ENCODE measurements around the gene ABTB2.

The ABTB2 gene

DNA sequence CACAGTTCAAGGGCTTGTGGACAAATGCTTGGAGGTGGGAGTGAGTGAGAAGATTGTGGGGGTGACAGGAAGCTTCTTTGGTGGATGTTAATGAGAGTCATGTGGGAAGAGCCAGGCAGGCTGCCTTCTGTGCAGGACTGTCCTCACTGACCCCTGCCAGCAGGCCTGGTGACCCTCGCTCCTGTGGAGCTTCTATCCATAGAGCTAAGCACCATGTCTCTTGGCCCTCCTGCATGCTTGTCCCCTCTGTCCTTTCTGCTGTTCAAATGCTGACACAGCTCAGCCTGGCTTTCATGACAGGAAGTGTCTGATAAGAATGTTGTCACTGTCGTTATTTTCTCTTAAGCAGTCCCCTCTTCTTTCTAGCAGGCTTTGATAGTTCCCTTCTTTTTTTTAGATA is 214.8 kb downstream of the ABTB2 start:
- no peak for DNase-seq

DNA sequence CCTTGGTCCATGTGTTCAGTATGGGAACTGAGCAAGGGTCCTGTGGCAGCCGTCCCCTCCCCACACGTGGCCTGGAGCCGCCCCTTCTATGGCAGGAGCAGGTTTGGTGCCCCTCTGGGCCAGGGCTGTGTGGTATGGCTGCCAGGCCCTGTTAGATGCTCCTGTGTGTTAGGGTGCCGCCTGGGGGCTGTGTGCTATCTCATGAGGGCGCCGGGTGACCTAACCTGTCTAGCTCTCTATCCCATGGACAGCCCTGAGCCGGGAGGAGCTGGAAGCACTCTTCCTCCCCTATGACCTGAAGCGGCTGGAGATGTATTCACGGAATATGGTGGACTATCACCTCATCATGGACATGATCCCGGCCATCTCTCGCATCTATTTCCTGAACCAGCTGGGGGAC is 217.7 kb downstream of the ABTB2 start:
- no peak for DNase-seq

DNA sequence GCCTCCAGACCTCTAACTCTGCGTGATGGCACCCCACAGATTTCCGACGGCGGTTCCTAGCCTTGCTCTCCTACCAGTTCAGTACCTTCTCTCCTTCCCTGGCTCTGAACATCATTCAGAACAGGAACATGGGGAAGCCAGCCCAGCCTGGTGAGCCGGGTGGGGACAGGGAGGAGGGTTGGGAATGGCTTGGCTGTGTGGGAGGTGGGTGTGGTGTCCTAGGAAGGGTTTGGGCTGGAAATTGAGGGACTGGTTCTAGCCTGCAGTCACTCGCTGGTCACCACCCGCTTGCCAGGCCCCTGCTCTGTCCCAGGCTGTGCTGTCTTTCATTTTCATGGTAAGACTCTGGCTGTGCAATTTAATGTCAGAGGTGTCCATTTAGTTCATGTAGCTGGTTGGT is 218.5 kb downstream of the ABTB2 start:
- no peak for DNase-seq

DNA sequence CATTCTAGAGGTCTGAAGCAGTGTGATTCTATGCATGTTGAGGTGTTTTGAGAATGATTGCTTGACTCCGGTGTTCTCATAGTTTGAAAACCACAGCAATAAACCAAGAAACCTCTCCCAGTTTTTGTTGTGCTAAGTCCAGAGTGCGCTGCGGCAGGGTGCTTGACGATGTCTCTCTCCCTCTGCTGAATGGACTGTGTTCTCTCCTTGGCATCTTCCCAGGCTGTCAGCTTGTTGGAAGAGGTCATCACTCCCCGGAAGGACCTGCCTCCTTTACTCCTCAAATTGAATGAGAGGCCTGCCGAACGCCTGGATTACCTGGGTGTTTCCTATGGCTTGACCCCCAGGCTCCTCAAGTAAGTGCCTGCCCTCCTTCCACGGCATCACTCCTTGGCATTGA is 221.4 kb downstream of the ABTB2 start:
- no peak for DNase-seq

DNA sequence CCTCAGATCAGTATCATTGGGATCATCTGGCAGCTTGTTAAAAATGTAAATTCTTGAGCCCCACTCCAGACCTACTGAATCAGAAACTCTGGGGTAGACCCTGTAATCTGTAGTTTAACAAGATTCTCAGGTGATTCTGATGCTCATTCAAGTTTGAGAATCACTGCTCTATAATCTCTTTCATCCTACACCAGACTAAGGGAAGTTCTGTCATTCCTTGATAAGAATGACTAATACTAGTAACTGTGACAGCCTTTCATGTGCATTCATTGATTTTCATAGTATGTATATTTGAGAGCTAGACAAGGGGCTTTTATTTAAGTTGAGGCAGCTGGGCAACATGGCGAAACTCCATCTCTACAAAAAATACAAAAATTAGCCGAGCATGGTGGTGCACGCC is 222.4 kb downstream of the ABTB2 start:
- DNase-seq: no peak

DNA sequence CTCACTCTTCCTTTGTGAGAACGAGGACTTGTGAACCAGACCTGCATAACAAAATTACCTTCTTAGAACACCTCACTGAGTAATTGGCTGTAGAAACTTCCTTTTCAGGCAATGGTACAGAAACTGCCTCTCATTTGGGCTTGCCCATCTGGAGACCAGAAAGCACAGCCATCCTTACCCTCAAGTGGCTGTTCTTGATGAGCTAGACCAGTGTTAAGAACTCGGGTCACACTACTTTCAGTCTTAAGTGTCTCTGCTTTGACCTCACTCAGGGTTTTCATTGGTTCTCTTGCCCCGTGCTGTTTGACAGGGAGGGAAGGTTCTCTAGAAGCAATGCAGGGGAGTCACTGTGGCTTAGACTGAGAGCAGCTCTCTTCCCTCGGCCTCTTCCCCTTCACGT is 223.0 kb downstream of the ABTB2 start:
- no peak for DNase-seq

DNA sequence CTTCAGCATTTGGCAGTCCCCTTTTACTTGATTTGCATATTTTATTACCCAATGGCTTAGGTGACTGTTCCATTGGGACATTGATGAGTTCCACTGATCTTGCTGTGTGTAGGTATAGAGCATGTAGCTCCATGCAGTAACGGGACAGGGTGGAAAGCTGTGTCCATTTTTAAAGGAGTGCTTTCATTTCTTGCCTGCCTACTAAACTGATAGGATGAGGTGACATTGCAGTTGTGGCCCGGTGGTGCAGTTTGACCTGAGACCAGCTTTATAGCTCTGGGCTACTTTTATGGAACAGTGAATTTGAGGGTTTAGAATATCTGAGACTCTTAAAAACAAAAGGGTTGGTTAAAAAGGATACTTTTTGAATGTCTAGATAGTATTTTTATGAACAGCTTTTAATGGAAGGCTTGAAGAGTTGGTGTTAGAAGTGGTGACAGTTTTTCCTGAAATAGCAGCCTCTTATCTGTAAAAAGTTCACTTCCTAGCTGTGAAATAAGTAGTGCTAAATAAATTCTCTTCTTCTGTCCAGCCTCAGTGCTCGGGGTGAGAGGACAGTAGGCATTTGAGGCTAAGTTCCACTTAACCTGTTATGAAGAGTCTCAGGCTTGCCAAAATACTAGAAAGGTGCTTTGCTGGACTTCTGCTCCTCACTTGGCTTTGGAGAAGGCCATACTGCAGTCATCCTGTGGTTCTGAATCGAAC is 225.4 kb downstream of the ABTB2 start:
- no peak for DNase-seq

DNA sequence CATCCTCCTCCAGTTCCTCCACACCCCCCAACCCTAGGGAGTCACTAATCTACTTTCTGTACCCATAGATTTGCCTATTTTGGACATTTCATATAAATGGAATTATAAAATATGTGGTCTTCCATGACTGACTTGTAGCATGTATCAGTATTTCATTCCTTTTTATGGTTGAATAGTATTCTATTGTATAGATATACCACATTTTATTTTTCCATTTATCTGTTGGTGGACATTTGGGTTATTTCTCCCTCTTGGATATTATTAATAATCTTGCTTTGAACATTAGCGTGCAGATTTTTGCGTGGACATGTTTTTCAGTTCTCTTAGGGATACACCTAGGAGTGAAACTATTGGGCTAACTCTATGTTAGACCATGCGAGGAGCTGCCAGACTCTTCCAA is 229.0 kb downstream of the ABTB2 start:
- DNase-seq: no peak

DNA sequence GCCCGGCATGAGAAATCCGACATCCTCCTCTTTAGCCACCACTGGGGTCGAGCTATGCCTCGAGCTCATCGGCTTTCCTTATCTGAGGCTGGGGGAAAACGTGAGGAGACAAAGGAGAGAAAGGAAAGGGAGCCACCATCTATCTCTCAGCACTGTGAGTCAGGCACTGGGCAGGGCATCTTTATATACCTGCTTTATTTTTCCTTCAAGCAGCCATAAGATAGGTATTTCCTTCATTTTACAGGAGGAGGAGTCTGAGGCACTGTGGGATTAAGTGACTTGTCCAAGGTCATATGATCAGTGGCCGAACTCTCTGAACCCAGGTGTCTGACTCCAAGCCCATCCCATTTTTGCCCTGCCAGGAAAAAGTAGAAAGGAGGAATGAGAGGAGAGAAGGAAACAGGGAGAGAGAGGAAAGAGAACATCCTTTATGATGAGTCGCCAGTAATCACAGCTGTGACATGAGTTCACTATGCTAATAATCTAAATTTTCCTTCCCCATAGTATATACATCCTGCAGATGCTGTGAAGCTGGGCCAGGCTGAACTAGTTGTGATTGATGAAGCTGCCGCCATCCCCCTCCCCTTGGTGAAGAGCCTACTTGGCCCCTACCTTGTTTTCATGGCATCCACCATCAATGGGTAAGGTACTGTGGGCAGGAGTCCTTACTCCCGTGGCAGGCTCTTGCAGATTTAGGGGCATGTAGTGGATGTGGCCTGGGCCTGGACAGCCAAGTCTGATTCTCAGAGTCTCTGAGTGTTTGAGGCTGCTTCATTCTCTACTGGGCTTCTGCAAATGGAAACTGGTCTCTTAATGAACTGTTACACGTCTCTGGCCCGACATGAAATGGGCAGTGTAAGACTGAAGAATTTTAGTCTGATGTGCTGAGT is 230.6 kb downstream of the ABTB2 start:
- no peak for DNase-seq

DNA sequence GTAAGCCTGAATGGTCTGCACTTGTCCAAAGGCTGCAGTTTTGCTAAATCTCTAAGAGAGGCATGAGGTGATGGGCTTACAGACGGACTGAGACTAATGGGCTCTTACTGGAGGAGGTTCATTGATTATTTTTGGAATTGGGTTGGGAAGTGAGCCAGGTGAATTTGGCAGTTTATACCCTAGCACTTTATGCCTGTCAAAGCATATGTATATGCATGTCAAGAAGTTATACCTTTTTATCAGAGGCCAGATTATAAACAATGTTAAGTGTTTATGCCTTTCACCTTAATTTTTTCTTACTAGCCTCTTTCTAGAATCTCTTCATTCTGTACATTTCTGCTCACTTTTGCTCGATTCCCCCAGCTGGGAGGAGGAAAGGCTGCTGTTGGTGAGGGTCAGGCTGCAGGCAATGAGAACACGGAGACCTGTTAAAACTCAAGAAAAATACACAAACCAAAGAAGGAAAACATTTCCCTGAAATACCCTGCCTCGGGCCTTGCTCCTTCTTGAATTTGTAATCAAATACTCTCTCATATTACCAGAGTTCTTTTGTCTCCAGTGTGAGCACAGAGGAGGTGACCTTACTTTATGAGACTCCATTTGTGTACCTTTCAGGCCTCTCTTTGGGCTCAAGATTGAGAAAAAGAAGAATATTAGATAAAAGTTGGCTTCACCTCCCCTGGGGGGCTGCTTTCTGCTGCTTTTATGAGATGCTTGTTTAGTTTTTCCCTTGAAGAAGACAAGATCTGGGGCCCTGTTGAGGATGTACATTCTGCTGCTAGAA is 232.7 kb downstream of the ABTB2 start:
- DNase-seq: no peak

DNA sequence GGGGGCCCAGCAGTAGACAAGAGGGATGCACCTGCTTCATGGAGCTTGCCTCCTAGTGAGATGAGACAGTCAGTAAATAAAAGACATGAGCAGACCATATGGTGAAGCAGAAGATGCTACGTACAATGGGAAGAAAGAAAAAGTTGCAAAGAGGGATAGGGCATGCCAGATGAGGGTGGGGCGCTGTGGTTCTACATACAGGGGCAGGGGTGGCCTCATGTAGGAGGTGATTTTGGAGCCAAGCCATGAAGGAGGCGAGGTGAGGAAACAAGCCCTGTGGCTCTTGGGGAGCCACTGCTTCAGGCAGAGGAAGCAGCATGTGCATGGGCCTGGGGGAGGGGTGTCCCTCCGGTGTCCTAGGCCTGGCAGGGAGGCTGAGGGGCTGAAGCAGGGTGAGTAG is 237.2 kb downstream of the ABTB2 start:
- no peak for DNase-seq

DNA sequence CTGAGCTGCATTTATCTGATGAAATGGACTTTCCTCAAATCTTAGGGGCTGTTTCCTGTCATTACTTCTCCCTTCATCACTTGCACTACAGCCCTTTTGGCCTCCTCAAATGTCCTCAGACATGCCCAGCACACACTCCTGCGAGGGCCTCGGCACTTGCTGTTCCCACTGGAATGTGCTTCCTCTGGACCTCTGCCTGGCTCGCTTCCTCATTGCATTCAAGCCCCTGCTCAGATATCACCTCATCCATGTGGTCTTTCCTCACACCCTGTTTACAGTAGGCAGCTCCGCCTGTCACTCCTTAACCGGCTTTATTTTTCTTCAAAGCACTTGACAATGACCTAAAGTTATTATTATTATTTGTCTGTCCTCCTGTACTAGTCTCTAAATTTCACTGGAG is 243.3 kb downstream of the ABTB2 start:
- no peak for DNase-seq

DNA sequence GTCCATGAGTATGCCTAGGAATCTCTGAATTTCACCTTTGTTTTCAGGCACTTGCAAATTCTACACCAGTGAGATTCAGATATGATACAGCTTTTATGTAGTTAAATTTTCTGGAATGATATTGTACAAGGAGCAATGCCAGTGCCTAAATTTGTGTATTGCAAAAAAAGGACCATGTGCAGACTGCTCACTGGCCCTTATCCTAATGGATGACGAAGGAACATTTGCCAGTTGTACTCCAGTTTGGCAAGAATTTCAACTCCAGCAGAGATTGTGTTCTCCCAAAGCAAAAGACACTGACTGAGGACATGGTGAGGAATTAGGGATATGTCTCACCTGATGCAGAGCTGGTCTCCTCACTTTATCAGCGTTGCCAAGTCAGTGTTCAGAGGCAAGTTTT is 243.8 kb downstream of the ABTB2 start:
- DNase-seq: no peak

DNA sequence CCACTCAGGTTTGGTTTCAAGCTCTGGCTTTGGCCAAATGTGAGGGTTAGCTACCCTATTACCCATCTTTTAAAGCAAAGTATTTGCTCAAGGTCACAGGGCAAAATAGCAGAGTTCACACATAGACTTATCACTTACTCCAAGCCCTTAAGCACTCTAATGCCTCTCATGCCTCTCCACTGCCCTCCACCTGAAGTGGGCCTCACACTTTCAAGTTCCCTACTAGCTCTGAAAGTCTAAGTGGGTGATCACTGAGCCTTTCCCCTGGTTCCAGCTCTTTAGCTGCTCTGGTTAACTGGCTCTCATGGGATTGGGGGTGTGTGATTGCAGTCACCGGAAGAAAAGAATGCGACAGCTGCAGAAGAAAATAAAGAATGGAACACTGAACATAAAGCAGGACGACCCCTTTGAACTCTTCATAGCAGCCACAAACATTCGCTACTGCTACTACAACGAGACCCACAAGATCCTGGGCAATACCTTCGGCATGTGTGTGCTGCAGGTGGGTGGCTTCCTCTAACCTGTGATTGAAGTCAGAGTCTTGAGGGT is 246.0 kb downstream of the ABTB2 start:
- DNase-seq: no peak

DNA sequence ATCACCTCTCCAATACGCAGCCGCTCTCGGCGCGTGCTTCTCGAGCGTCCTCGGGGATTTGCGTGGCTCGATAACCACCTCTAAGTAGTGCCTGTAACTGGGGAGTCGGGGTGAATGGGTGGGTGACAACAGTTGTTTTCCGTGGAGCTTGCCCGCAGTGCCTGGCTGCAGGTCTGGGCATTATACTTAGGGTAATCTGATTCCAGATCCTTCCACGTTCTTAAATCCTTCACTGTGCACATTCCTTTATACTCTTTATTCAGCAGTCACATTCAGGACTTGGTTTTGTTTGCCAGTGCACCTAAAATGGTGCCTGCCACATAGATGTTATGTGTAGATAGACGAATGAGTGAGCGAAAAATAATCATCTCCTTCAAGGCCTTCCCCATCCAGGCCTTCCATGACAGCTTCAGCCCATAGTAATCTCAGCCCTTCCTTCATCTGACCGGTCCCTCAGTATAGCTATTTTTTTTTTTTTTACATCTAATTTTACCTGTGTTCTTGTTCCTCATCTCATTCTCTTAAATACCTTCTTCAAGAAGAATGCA is 251.8 kb downstream of the ABTB2 start:
- DNase-seq: no peak

DNA sequence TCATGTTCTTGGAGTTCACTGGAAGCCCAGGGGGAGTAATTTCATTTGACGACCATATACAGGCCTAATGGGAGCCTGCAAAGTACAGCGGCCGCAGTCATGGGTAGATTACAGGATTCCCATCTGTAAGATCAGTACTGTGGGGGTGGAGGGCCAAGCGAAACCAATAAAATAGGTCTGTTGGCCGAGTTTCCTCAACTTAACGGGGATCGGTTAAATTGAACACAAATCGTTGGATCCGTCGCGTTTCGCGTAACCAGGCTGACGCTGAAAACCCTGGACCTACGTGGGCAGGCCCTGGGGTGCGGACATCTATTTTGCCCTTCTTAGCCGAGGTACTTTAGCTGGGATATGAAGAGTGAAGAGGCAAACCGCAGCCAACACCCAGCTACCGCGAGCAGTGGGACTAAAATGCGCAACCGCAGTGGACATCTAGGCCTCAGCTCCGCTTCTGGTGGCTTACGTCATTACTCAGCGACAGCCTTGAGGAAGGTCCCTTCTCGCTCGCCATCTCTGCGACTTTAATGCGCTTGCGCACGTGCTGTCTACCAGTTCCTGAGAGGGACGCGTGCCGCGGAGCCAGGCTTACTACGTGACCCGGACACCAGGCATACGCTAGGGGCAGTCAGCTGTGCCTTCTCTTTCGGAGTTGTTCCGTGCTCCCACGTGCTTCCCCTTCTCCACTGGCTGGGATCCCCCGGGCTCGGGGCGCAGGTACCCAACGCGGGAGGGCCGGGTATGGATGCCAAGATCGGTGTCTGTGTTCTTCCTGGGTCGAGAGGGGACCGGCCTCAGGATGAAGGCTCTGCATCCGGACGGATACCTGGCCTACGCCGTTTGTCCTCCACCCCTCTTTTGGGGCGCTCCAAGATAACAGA is 252.5 kb downstream of the ABTB2 start, which contains the start of gene NAT10:
TSS of gene NAT10 (plus strand) at position 551 of the 878 bp plus-strand sequence. CDS start 2,597 bp downstream, outside the sequence.
- peak; percentile 89 for DNase-seq

DNA sequence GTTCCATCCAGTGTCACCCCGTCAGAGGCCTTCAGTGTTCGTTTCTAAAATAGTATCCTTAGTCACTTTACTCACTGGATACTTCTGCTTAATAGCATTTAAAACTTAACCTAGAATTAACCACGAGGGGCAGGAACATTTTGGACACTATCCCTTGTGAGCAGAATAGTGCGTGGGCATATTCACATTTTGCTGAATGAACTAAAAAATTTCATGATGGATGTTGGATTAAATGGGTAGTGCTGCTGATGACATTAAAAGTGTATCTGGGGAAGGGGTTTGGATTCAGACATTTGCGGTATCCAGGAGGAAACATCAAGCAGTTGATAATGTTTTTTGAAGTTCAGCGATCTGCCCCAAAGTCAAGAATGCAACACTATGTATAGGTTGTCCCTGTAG is 253.1 kb downstream of the ABTB2 start:
- DNase-seq: no peak
